ENCODE data around the gene PPP3CA.

PPP3CA gene

DNA sequence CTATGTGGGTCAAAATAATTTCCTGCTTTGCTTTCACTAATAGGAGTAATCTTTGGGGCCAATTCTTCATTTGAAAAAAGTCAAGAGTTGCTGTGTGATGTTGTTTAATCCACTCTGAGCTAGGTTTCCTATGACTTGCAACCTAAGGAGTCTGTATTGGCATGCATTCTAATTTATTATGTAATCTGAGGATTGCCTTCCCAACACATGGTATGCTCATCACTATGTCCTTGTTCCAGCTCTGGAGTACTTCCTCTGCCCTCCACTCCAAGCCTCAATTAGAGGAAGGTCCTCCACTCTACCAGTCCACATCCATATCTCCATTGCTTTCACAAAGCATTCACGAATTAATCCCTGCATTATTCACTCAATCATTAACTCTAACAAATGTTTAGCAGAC is 56.1 kb downstream of the PPP3CA start:
- no peak for DNase-seq (ENCODE audit: low read depth, low spot score)
- H3K27ac ChIP-seq = no peak overlapping the region

DNA sequence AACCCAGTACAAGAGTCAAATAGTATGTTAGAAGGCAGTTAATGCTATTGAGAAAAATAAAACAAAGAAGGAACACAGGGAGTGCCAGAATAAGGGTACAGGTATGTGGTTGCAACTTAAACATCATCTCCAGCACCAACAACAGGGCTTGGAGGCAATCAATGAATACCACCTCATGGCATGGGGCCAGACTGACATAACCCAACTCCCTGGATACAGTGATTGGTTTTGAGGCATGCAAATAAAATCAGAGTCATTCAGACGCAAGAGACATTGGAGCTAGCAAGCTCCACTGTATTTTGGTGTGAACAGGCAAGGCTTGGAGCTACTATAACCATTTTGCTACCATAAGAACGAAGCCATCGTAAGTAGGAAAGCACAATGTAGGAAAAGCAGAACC is 56.7 kb downstream of the PPP3CA start:
- no peak overlapping the region for H3K27ac ChIP-seq
- no peak for DNase-seq (ENCODE audit: low read depth, low spot score)

DNA sequence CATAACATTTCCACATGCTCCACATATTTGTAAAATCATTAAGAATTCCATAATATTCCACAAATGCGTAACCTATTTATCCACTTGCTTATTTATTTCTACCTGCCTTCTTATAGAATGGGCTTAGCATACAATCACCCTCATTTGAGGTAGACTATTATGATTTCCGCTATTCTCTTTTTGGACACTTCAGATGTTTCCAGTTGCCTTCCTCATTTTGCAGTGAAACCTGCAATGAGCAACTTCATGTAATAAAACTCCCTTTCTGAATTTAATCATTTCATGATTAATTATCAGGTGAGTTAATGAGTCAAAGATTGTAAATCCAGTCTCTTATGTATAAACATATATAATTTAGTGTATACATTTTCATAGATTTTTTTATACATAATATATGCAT is 58.0 kb downstream of the PPP3CA start:
- no peak for DNase-seq (ENCODE audit: low read depth, low spot score)
- no peak overlapping the region for H3K27ac ChIP-seq

DNA sequence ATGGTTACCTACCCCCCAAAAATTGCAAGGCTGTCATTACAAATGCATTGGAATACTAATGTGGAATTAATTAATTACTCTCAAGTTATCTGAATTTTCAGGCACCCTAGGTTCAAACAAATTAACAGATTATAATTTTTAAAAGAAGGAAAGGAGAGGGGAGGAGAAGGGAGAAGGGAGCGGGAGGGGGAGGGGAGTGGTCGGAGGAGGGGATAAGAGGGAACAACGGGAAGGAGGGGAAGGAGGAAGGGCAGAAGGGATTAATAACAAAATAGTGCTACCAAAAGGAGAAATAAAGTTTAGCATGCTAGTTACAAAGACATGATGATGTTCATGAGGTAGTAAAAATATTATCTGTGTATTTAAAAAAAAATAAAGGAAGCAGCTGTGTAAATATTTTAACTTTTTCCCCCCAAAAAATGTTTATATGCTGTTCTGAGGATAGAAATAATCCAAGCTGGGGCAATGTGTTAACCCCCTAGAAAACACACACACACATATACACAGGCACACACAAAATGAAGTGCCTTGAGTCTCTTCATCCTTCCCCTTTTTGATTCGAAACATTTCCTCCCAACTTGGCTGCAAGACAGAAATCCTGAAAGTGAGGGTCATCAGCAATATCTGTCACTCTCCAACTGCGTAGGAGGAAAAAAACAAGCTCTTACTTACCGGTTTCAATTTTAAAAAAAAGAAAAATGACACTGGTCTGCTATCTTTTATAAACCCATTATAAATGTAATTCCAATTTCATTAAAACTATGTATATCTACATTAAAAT is 58.8 kb downstream of the PPP3CA start:
- no peak for DNase-seq (ENCODE audit: low read depth, low spot score)
- no peak overlapping the region for H3K27ac ChIP-seq

DNA sequence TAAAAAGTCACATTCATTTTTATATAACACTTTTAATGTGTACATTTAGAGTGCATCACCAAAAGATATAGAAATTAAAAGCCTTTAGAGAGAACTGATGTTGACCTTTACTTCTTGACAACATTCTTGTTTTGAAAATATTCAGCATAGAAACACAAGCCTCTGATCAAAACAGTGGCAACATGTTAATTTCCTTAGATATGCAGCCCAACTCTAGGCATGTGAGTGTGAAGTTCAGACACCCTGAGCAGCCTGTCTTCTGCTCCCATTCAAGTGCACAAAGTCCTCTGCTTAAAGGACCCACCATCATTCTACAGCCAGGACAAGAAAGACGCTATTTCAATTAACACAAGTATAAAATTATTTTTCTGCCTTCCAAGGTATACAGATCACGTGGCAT is 60.0 kb downstream of the PPP3CA start:
- no peak for DNase-seq (ENCODE audit: low read depth, low spot score)

DNA sequence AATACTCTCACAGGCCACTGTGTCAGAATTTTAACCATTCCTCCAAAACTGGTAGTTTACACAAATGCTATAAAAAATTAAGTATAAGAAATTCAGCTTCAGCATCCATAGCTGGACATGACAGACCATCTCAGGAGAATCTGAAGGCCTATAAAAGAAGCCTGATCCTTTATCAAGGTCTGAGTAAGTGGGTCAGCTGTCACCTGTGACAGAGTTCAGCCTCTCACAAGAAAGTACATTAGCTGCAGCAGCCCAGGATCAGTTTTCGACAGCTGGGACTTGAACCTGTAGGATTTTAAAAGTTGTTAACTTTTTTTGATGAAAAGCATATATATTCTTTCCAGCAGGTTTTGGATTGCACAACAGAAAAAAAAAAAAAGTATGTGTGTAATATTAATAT is 60.7 kb downstream of the PPP3CA start:
- DNase-seq (ENCODE audit: low read depth, low spot score) = no peak
- no peak overlapping the region for H3K27ac ChIP-seq

More for the DNA sequence above, 60.0 kb downstream of the PPP3CA start:
- H3K27ac ChIP-seq = no peak overlapping the region

DNA sequence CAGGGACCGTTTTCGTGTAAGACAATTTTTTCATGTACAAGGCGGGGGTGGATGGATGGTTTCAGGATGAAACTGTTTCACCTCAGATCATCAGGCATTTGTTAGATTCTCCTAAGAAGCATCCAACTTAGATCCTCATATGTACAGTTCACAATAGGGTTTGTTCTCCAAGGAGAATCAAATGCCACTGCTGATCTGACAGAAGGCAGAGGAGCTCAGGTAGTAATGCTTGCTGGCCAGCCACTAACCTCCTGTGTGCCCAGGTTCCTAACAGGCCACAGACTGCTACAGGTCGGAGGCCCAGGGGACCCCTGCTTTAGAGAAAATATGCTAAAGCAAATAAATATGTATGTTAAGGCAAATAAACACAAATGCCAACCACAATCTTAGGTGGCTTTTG is 61.3 kb downstream of the PPP3CA start:
- H3K27ac ChIP-seq = no peak overlapping the region

DNA sequence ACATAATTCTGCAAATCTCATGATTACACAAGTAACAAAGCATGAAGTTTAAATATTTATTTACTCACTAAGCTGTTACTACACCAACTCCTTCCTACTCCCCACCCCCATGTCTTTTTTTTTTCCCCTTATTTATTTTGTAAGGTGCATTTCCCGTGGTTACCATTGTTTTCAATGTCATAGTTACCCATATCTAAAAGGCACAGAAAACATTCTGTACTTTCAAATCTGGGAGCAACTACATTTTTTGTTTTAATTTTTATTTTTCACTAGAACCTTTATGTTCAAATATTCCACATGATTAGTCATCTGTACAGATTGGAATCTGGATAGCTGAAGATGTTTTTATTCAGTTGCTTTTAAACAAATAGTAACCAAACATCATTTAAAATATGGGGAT is 62.8 kb downstream of the PPP3CA start:
- no peak for DNase-seq (ENCODE audit: low read depth, low spot score)
- no peak overlapping the region for H3K27ac ChIP-seq

More for the DNA sequence above, 61.3 kb downstream of the PPP3CA start:
- DNase-seq (ENCODE audit: low read depth, low spot score) = no peak

DNA sequence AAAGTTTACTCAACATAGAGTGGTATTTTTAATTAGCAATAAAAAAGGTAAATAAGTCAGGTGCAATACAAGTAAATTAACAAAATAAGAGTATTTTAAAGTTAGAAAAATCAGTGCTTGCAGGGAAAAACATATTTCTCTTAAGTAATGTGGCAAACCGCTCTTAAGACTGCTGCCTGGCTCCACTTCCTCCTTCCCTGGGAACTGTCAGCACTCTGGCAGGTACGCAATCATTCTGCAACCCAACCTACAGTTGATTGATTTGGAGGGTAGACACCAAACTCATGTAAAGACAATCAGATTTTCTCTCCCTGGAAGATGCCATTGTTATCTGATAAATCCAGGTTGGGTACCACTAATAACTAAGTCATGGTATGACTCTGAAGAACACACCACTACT is 63.9 kb downstream of the PPP3CA start:
- H3K27ac ChIP-seq = no peak overlapping the region
- no peak for DNase-seq (ENCODE audit: low read depth, low spot score)

DNA sequence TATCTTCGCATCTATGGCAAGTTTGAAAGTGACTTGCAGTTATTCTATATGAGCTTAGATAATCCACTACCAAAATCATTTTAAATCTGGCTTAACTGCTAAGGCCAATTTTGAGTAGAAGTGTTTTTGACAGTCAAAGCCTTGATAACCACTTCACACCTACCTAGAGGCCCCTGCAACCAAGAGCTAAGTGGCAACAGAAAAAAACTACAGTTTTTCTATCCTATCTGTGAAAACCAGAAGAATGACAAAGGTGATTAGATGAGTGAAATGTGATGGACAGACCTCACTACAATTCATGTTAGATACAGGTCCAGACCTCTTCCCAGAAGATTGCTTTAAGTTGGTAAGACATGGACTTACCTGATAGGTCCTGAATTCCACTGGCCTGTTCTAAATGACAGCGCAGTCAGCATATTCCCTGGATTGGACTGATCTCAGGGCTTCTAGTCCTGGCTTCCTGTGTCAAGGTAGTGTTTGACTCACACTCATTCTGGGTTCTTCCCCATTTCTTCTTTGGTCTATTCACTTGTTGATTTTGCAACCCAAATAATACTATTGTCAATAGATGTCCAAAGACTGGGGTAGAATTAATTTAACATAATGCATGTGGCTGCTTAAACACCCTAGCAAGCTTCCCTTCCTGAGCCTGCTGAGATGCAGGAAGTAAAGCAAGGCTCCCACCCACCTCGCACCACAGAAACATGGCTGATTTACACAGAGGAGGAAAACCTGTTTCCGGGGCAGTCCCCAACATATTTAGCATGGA is 65.1 kb downstream of the PPP3CA start:
- H3K27ac ChIP-seq = no peak overlapping the region
- DNase-seq (ENCODE audit: low read depth, low spot score) = no peak

DNA sequence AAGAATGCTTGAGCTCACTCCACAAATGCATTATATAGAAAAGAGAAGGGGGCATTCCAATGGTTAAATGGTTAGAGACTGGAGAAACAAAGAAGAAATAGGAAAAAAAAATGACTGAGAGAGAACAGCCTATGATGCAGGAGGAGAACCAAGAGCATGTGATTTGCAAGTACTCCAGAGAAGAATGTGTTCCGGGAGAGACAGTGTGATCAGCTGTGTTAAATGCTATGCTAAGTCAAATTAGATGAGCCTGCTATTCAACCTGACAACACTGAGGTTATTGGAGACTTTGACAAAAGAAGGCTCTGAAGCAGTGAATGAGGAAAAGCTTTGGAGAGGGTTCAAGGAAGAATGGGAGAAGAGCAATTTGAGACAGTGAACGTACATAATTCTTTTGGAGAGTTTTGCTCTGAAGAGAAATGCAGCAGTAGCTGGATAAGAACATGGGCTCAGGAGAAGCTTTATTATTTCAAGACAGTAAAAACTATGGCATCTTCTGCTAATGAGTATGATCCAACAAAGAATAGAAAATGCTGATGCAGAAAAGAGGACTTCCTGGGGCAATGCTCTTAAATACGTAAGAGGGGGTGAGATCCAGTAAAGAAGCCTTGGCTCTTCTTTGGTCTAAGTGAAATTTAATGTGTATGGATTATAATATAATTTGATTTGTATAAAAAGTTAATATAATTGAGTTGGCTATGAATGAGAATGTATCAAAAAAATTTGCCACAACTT is 66.3 kb downstream of the PPP3CA start:
- H3K27ac ChIP-seq = no peak overlapping the region
- DNase-seq (ENCODE audit: low read depth, low spot score) = no peak

DNA sequence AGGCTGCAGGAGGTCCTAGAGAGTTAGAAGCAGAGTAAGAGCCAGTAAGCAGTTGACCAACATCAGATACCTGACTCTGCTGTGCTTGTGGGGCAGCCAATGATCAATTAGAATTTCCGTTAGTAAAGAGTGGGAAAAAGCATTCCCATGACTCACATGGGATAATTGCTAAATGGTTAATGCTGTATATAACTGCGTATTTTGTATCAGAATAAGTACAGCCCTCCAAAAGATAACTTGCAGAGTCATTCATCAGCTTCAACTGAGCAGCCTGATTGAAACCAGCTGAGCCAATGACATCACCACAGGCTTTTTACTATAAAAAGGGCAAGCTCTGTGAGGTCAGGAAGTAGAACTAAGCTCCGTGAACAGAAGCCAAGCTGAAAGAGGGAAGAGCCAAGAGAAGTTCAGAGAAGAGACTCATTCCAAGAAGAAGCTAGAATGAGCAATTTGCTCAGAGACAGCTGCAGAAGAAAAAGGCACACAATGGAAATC is 67.9 kb downstream of the PPP3CA start:
- no peak for DNase-seq (ENCODE audit: low read depth, low spot score)
- H3K27ac ChIP-seq = no peak overlapping the region

DNA sequence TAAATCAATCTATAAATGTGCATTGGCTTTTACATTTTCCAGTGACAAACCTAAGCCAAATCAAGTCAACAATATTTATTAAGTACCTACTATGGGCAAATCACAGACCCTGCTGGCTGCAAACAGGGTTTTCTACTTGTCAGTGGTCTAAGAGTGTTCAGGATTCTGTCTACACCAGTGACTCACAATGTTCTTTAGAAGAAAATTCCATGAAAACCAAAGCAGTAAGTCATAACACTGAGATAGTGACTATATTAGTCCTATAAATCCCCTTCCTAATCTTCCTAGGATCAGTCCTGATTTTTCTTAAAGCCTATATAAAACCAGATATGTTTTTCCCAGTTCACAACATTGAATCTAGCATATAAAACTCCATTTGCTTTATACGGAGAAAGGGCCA is 69.7 kb downstream of the PPP3CA start:
- no peak for DNase-seq (ENCODE audit: low read depth, low spot score)
- H3K27ac ChIP-seq = no peak overlapping the region

DNA sequence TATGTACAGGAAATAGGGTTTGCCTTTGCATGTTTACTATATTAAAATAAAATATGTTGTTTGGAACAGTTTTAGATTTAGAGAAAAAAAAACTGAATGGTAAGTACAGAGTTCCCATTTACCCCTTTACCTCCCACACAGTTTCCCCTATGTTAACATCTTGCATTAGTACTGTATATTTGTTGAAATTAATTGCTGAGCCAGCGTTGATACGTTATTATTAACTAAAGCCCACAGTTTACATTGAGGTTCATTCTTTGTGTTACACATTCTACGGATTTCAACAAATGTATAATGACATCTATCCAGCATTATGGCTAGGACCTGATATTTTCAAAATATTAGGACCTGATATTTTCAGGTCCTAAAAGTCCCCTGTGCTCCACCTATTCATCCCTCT is 70.7 kb downstream of the PPP3CA start:
- no peak overlapping the region for H3K27ac ChIP-seq
- DNase-seq (ENCODE audit: low read depth, low spot score) = no peak

DNA sequence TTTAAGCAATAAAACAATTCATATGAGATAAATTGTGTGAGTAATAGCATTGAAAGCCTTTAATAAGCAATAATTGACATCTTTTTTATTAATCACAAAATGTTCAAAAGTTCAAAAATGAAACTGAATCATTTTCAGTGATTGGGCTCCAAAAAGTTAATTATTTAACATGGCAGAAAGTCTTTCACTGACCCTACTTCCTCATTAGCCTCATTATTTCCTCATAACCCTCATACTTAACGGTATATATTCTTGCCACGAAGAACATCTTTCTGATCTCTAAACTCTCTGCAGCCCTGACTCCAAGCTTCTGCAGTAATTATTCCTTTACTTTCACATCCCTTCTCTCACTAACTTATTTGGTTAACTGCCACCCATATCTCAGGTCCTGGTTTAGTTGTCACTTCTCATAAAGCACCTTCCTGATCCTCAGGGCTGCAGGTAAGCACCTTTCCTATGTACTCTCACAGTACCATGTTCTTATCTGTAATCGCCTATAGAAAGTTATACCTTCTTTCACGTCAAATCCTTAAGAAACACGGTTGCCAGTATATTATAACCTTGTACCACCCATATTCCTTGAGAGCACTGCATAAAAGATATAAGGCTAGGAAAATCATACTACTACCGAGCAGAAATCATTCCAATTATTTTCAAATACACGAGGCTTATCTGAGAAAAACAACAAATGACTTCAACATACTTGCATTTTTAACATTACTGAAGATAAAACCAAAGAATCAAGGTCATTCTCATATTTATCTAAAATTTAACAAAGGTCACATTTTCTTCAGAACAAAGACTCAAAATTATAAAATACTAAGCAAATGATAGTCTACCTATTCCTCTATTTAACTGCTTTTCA is 72.2 kb downstream of the PPP3CA start:
- no peak overlapping the region for H3K27ac ChIP-seq
- DNase-seq (ENCODE audit: low read depth, low spot score) = no peak

DNA sequence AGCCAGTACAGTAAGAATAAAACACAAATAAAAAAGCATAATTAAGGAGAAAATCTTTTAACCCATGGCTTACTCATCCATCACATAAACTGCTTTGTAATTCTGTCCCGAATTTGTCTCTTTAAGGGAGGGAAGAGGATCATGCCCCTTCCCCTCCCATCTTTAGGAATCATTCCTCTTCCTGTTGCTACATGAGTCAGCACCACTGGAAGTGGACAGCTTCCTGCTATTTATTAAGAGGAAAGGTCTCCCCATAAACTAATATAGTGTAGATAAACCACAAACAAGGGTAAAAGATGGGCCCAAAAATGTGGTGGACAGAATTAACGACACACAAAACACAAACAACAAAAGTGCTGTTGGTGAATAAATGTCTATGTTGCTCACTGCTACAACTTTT is 75.8 kb downstream of the PPP3CA start:
- DNase-seq (ENCODE audit: low read depth, low spot score) = no peak
- H3K27ac ChIP-seq = no peak overlapping the region

DNA sequence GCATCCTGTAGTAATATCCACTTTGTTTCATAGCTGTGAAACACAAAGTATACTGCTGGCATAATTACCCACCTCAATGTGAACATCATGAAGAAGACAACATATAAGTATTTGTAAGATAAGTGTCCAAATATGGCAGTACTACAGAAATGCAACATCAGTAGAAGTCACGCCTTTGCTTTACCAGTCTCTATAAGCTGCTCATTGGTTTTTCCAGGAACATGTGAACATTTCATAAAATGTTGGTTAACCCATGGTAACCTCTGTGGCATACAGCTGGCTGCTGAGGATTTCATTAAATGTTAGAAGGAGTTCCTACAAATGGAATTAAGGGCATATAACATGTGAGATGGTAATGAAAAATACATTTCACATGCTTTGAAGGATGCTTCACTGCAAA is 77.6 kb downstream of the PPP3CA start:
- no peak overlapping the region for H3K27ac ChIP-seq
- DNase-seq (ENCODE audit: low read depth, low spot score) = no peak

DNA sequence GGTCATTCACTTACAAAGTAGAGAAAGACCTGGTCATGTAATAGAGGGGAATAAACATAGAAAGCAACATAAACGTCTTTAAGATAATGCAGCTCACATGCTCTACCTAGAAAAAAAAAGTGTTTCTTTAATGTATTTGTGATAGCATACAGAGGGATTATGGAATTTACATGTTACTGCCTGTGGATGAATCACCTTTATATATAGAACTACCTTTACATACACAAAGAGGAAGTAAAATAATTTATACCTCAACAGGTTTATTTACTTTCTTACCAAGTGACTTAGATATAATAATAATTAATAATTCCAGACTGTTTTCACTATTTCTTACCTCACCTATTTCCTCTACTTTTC is 81.5 kb downstream of the PPP3CA start:
- peak overlapping the region; percentile 62 for H3K27ac ChIP-seq
- DNase-seq (ENCODE audit: low read depth, low spot score) = peak; percentile 6

DNA sequence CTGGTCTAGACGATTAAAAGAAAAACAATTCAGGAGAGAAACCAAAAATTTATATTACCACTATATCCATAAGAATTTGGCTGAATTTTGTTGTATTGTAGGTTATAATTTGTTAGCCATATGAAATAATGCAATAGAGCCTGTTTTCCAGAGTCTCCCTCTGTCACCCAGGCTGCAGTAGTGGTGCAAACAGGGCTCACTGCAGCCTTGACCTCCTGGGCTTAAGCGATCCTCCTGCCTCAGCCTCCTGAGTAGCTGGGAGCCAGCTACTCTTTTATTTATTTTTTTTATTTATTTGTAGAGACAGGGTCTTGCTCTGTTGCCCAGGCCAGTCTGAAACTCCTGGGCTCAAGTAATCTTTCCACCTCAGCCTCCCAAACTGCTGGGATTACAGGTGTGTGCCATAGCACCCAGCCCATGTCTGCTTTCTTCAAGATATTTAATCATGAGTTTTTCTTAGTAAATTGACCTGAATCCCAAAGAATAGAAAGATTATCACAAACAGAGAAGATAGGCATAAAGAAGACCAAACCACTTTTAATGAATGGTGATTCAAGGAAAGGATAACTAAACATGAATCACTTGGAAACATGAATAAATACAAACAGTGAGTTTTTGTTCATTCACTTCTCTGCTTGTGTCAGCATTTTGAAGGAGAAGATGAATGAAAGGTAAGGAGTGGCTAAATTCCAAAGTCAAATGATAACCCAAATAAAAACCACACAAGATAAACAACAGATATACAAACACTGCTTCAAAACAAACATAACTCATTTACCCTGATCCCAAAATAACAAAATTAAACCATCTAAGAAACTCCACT is 82.1 kb downstream of the PPP3CA start:
- H3K27ac ChIP-seq = peak overlapping the region; percentile 62
- peak; percentile 34 for DNase-seq (ENCODE audit: low read depth, low spot score)

Data from epithelial cell of prostate (primary cell).